ENCODE data around the gene TRIM41.

The TRIM41 gene

DNA sequence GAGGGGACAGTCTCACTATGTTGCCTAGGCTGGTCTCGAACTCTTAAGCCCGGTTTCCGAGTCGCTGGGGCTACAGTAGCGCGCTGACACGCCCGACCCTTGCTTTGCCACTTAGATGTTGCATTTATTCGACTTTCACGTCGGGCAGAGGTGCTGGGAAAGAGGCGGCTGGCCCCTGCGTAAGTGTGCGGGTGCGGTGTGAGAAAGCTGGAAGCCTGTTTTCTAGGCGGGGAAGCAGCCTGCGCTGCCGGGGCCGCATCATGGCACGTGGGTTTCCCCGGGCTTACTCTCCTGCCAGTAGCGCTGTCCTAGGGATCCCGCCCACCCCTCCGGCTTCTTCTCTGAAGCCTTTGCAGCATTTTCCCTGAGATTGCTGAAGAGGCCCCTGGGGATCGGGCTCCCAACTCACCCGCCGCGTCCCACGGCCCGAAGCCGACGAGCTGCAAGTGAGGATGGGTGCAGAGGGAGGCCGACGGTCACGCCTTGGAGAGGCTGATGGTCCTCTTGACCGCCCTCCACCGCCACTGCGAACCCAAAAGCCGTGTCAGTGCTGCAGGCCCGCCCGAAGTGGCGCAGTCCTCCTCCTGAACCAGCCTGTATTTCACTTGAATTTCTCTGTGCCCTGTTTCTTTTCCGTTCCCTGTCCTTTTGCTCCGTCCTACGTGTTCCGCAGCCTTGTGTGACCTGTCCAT lies 5.8 kb upstream of the TRIM41 start:
- no peaks in the 10 kb centered on the region for H3K4me1 ChIP-seq (ENCODE audit: control insufficient read depth, insufficient read depth, low read length)
- no peaks in the 10 kb centered on the region for H3K36me3 ChIP-seq (ENCODE audit: control insufficient read depth, insufficient read depth, low read length)
- no peaks in the 10 kb centered on the region for H3K9me3 ChIP-seq (ENCODE audit: control insufficient read depth, insufficient read depth, low read length)
- peak overlapping the region; percentile 76 for H3K4me3 ChIP-seq (ENCODE audit: low read depth, low read length)
- H3K9ac ChIP-seq (ENCODE audit: low read depth, low read length) = no peak overlapping the region
- peaks cover 8% of the 10 kb centered on the region for H3K27me3 ChIP-seq (ENCODE audit: control insufficient read depth, insufficient read depth, low read length)

DNA sequence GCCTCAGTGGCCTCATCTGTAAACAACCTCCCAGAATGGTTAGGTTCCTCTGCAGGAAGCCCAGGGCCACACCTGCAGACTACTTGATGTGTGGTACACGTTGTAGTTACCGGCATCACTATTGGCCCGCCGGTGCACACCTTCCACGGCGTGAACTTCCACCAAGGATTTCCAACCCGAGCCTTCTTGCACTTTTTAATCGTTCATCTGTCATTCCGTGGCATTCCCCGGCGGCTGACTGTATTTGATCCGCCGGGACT lies 5.3 kb upstream of the TRIM41 start:
- Histone ChIP-seq H3K36me3 (ENCODE audit: control insufficient read depth, insufficient read depth, low read length) (no peaks in the 10 kb centered on the region), H3K9me3 (ENCODE audit: control insufficient read depth, insufficient read depth, low read length) (no peaks in the 10 kb centered on the region), H3K4me3 (ENCODE audit: low read depth, low read length) (peak overlapping the region; percentile 76), H3K4me1 (ENCODE audit: control insufficient read depth, insufficient read depth, low read length) (no peaks in the 10 kb centered on the region), H3K27me3 (ENCODE audit: control insufficient read depth, insufficient read depth, low read length) (peaks cover 8% of the 10 kb centered on the region), H3K9ac (ENCODE audit: low read depth, low read length) (no peak overlapping the region)

DNA sequence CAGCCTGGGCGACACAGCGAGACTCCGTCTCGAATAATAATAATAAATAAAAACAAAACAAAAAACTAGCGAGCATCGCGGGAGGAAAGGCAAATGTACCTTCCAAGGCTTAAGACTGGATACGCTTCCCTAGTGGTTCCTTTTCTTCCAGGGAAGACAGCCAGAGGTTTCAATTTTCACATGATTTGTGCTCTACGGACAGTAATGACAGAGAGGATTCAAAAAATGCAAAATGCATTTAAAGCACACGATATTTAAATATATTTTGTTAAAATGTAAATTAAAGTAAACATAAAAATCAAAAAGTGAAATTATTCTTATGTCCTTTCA lies 4.3 kb upstream of the TRIM41 start:
- H3K4me3 ChIP-seq (ENCODE audit: low read depth, low read length) = peak overlapping the region; percentile 76
- H3K27me3 ChIP-seq (ENCODE audit: control insufficient read depth, insufficient read depth, low read length) = peaks cover 8% of the 10 kb centered on the region
- no peaks in the 10 kb centered on the region for H3K36me3 ChIP-seq (ENCODE audit: control insufficient read depth, insufficient read depth, low read length)
- no peak overlapping the region for H3K9ac ChIP-seq (ENCODE audit: low read depth, low read length)
- H3K4me1 ChIP-seq (ENCODE audit: control insufficient read depth, insufficient read depth, low read length) = no peaks in the 10 kb centered on the region
- H3K9me3 ChIP-seq (ENCODE audit: control insufficient read depth, insufficient read depth, low read length) = no peaks in the 10 kb centered on the region

DNA sequence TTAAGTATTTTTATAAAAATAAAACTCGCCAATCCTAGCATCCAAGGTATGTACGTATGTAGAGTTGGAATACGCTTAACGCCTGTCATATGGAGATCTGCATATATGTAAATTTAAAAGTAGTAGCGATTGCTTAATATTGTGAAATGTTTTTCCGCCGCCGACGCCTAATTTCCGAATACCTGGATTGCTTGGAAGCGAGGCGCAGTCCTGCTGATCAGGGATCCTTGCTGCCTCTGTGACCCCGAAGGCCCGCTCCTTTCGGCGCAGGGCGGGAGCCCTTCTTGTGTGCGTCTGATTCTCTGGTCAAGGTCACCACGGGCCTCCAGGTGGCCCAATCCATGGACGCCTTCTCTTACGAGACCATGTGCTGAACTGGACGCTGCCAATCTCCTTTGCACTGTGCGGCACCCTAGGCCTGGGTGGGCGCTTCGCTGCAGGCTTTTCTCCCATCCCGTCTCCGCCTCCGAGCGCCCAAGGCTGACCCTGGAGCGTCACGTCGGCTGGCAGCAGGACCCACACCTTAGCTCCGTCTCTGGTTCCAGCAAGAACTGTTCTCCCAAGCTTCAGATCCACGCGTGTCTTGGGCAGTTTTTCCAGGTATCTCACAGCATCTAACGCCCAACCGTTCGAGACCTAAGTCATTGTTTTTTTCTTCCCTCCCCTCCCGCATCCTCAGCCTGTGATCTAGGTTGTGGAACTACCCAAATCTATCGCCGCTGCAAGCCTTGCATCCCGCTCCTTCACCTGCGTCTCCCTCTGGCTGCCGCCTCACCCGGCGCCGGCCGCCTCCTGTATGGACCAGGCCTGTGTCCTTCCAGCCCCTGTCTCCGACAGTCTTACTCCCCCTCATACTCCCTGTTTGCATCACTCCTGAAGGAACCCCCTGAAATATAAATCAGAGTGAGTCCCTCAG lies 3.6 kb upstream of the TRIM41 start:
- Histone ChIP-seq H3K4me1 (ENCODE audit: control insufficient read depth, insufficient read depth, low read length) (no peaks in the 10 kb centered on the region), H3K27me3 (ENCODE audit: control insufficient read depth, insufficient read depth, low read length) (peaks cover 8% of the 10 kb centered on the region), H3K9me3 (ENCODE audit: control insufficient read depth, insufficient read depth, low read length) (no peaks in the 10 kb centered on the region), H3K9ac (ENCODE audit: low read depth, low read length) (no peak overlapping the region), H3K4me3 (ENCODE audit: low read depth, low read length) (peak overlapping the region; percentile 13), H3K36me3 (ENCODE audit: control insufficient read depth, insufficient read depth, low read length) (no peaks in the 10 kb centered on the region)

DNA sequence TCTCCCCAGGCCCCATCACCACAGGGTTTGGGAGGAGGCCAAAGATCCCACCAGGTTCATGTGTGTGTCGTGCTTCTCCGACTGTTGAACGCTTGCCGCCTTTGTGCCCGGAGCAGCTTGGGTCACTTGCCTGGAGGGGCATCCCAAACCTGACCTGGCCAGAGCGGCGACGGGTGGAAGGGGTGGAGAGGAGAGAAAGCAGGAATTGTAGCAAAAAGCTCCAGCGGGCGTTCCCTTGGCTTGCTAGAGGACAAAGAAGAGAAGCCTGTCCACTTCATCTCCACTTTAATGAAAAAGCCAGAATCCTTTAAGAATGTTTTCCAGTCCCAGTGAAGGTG lies 2.9 kb upstream of the TRIM41 start:
- peaks cover 8% of the 10 kb centered on the region for H3K27me3 ChIP-seq (ENCODE audit: control insufficient read depth, insufficient read depth, low read length)
- no peaks in the 10 kb centered on the region for H3K4me1 ChIP-seq (ENCODE audit: control insufficient read depth, insufficient read depth, low read length)
- no peak overlapping the region for H3K4me3 ChIP-seq (ENCODE audit: low read depth, low read length)
- H3K36me3 ChIP-seq (ENCODE audit: control insufficient read depth, insufficient read depth, low read length) = no peaks in the 10 kb centered on the region
- no peak overlapping the region for H3K9ac ChIP-seq (ENCODE audit: low read depth, low read length)
- H3K9me3 ChIP-seq (ENCODE audit: control insufficient read depth, insufficient read depth, low read length) = no peaks in the 10 kb centered on the region

DNA sequence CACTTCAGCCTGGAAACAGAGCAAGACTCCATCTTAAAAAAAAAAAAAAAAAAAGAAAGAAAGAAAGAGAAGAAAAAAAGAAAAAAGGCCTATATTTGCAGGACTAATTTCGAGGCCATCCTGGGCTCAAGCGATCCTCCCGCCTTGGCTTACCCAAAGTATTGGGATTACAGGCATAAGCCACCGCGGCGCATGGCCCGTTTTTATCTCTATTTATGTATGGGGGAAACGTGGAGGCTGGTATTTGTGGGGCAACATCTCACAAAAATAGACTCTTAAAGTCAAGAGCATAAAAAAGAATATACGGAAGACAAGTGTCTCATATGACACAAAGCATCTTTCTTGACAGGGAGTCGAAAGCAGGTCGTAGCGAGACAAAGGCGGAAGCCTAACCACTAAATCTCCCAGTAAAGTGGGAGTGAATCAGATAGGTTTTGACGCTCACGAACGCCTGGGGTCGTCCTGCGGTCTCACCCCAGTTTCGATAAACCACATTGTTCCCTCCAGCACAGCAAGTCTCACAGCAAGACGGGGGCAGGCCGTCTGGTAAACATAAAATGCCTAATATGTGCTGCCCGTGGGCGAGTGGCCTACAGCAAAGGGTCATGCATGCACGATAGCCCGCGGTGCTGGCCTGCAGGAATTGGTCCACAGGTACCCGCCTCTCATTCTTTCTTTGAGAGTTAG lies 1.8 kb upstream of the TRIM41 start:
- H3K4me3 ChIP-seq (ENCODE audit: low read depth, low read length) = peak overlapping the region; percentile 38
- no peaks in the 10 kb centered on the region for H3K4me1 ChIP-seq (ENCODE audit: control insufficient read depth, insufficient read depth, low read length)
- H3K9ac ChIP-seq (ENCODE audit: low read depth, low read length) = no peak overlapping the region
- no peaks in the 10 kb centered on the region for H3K9me3 ChIP-seq (ENCODE audit: control insufficient read depth, insufficient read depth, low read length)
- H3K36me3 ChIP-seq (ENCODE audit: control insufficient read depth, insufficient read depth, low read length) = no peaks in the 10 kb centered on the region
- H3K27me3 ChIP-seq (ENCODE audit: control insufficient read depth, insufficient read depth, low read length) = peaks cover 7% of the 10 kb centered on the region

DNA sequence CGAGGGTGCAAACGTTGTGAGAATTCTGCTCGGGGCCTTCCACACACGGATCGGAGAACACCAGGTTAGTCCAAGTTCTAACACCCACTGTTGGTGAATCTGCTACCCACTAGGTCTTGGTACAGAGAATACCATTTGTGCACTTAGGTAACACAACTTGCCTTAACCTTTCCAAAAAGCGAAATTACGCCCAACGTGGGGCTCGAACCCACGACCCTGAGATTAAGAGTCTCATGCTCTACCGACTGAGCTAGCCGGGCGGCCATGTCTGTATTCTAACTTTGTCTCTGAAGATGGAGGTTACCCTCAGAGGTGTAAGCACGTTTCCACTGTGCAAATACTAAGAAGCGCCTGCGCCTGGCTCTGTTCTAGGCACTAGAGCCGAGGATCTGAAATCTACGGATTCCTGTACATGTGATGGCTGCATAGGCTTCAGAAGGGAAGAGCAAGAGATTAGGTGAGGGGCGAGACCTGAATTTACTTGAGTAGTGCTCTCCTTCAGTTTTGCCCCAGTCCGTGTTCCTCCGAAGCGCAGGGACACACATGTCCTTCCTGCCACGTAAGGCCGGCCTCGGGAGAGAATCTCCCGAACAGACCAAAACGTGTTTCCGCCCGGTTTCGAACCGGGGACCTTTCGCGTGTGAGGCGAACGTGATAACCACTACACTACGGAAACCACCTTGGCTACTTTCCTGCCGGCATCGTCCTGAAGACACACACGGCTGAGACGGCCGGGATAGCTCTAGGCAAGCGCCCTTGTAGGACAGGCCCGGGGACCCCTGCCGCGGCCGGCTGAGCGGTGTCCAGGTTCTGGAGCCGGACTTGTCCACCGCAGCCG lies 1.1 kb upstream of the TRIM41 start:
- H3K4me1 ChIP-seq (ENCODE audit: control insufficient read depth, insufficient read depth, low read length) = no peaks in the 10 kb centered on the region

DNA sequence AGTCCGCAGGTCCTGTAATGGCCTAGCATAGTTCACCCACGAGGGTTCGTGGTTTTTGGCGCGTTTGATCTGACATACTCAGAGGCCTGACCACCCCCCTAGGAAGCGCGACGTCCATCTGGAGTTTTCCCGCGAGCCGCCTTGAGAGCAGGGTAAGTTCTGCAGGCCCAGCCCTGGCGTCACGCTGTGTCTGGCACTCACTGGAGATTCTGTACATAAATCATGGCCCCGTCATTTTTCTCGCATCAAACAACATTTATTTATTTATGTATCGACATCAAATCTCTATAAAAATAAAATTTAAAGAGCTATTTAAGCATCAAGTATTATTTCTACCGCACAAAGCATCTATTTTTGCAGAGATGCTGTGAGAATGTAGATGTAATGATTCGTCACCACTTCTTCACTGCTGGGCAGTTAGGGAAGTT lies 437 bp upstream of the TRIM41 start:
- Histone ChIP-seq H3K4me1 (ENCODE audit: control insufficient read depth, insufficient read depth, low read length) (no peaks in the 10 kb centered on the region), H3K27me3 (ENCODE audit: control insufficient read depth, insufficient read depth, low read length) (peaks cover 4% of the 10 kb centered on the region), H3K9ac (ENCODE audit: low read depth, low read length) (peak overlapping the region; percentile 49), H3K36me3 (ENCODE audit: control insufficient read depth, insufficient read depth, low read length) (peaks cover 2% of the 10 kb centered on the region), H3K4me3 (ENCODE audit: low read depth, low read length) (peak overlapping the region; percentile 96), H3K9me3 (ENCODE audit: control insufficient read depth, insufficient read depth, low read length) (no peaks in the 10 kb centered on the region)

More for the DNA sequence above, 1.1 kb upstream of the TRIM41 start:
- Histone ChIP-seq H3K36me3 (ENCODE audit: control insufficient read depth, insufficient read depth, low read length) (peaks cover 2% of the 10 kb centered on the region), H3K9ac (ENCODE audit: low read depth, low read length) (peak overlapping the region; percentile 92), H3K27me3 (ENCODE audit: control insufficient read depth, insufficient read depth, low read length) (peaks cover 6% of the 10 kb centered on the region), H3K4me3 (ENCODE audit: low read depth, low read length) (peak overlapping the region; percentile 96), H3K9me3 (ENCODE audit: control insufficient read depth, insufficient read depth, low read length) (no peaks in the 10 kb centered on the region)

DNA sequence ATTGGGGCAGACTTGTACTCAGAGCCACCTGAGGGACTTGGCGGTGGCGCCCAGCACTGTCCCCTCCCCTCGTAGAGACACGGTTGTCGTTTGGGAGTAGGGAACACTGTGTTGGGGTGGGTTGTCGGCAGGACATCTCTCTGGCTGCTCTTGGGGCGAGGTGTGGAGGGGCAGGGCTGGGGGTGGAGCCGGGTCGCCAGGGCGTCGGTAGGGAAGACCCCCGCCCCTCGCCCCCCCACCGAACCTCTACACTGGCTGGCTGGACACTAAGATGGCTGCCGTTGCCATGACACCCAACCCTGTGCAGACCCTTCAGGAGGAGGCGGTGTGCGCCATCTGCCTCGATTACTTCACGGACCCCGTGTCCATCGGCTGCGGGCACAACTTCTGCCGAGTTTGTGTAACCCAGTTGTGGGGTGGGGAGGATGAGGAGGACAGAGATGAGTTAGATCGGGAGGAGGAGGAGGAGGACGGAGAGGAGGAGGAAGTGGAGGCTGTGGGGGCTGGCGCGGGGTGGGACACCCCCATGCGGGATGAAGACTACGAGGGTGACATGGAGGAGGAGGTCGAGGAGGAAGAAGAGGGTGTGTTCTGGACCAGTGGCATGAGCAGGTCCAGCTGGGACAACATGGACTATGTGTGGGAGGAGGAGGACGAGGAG lies 778 bp downstream of the TRIM41 start:
- H3K27me3 ChIP-seq (ENCODE audit: control insufficient read depth, insufficient read depth, low read length) = no peaks in the 10 kb centered on the region
- H3K4me1 ChIP-seq (ENCODE audit: control insufficient read depth, insufficient read depth, low read length) = no peaks in the 10 kb centered on the region
- H3K9ac ChIP-seq (ENCODE audit: low read depth, low read length) = peak overlapping the region; percentile 8
- H3K4me3 ChIP-seq (ENCODE audit: low read depth, low read length) = peak overlapping the region; percentile 96
- no peaks in the 10 kb centered on the region for H3K9me3 ChIP-seq (ENCODE audit: control insufficient read depth, insufficient read depth, low read length)
- H3K36me3 ChIP-seq (ENCODE audit: control insufficient read depth, insufficient read depth, low read length) = peaks cover 2% of the 10 kb centered on the region

DNA sequence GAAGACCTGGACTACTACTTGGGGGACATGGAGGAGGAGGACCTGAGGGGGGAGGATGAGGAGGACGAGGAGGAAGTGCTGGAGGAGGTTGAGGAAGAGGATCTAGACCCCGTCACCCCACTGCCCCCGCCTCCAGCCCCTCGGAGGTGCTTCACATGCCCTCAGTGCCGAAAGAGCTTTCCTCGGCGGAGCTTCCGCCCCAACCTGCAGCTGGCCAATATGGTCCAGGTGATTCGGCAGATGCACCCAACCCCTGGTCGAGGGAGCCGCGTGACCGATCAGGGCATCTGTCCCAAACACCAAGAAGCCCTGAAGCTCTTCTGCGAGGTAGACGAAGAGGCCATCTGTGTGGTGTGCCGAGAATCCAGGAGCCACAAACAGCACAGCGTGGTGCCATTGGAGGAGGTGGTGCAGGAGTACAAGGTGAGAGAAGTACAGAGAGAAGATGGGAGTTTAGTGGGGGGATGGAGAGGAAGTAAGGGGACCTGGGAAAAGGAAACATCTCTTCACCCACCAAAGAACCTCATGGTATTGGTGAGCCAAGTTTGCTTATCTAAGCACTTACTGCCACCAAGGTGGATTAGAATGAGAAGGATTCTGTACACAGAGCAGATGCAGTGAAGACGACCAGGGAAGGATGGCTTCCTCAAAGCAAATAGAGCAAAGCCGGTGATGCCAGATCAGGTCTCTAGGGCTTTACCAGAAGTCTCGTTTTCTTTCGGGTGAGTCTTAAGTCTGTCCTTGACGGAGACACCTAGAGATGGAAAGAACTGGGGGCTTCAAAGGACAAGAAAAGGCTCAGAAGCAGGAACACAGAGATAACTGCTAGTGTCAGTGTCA lies 1.5 kb downstream of the TRIM41 start:
- Histone ChIP-seq H3K9me3 (ENCODE audit: control insufficient read depth, insufficient read depth, low read length) (no peaks in the 10 kb centered on the region), H3K27me3 (ENCODE audit: control insufficient read depth, insufficient read depth, low read length) (no peaks in the 10 kb centered on the region), H3K9ac (ENCODE audit: low read depth, low read length) (no peak overlapping the region), H3K36me3 (ENCODE audit: control insufficient read depth, insufficient read depth, low read length) (peaks cover 2% of the 10 kb centered on the region), H3K4me3 (ENCODE audit: low read depth, low read length) (peak overlapping the region; percentile 96), H3K4me1 (ENCODE audit: control insufficient read depth, insufficient read depth, low read length) (no peaks in the 10 kb centered on the region)
